ENCODE measurements around the gene PPP1R12B.
"Not testable (repeated sequence)": the region's sequence is repeated elsewhere in the genome, so short reads cannot be mapped to it uniquely, and the experiment has no call there.

PPP1R12B gene

DNA sequence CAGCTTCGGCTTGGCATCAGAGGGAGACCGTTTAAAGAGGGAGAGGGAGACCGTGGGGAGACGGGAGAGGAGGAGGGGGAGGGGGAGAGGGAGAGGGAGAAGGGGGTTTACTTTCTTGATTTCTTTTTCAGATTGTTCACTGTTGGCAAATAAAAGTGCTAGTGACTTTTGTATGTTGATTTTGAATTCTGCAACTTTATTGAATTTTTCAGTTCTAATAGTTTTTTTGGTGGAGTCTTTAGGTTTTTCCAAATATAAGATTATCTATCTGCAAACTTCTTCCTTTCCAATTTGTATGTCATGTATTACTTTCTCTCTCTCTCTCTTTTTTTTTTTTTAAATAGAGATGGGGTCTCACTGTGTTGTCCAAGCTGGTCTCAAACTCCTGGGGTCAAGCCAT lies 104.0 kb downstream of the PPP1R12B start:
- H3K4me1 Mint-ChIP-seq, result no peaks in the 10 kb centered on the region
- H3K27me3 Mint-ChIP-seq (ENCODE audit: low read depth, poor library complexity), result peaks cover 3% of the 10 kb centered on the region
- TF ChIP-seq, protein P1, sequence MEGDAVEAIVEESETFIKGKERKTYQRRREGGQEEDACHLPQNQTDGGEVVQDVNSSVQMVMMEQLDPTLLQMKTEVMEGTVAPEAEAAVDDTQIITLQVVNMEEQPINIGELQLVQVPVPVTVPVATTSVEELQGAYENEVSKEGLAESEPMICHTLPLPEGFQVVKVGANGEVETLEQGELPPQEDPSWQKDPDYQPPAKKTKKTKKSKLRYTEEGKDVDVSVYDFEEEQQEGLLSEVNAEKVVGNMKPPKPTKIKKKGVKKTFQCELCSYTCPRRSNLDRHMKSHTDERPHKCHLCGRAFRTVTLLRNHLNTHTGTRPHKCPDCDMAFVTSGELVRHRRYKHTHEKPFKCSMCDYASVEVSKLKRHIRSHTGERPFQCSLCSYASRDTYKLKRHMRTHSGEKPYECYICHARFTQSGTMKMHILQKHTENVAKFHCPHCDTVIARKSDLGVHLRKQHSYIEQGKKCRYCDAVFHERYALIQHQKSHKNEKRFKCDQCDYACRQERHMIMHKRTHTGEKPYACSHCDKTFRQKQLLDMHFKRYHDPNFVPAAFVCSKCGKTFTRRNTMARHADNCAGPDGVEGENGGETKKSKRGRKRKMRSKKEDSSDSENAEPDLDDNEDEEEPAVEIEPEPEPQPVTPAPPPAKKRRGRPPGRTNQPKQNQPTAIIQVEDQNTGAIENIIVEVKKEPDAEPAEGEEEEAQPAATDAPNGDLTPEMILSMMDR (IDR thresholded peaks at IDR 0.05), result no peak
- DNase-seq, result no peak
- peaks cover 48% of the 10 kb centered on the region for H3K36me3 Mint-ChIP-seq (ENCODE audit: low read depth)
- H3K27ac Mint-ChIP-seq, result no peak overlapping the region
- no peak overlapping the region for H3K4me3 Mint-ChIP-seq
- peaks cover 8% of the 10 kb centered on the region for H3K9me3 Mint-ChIP-seq

DNA sequence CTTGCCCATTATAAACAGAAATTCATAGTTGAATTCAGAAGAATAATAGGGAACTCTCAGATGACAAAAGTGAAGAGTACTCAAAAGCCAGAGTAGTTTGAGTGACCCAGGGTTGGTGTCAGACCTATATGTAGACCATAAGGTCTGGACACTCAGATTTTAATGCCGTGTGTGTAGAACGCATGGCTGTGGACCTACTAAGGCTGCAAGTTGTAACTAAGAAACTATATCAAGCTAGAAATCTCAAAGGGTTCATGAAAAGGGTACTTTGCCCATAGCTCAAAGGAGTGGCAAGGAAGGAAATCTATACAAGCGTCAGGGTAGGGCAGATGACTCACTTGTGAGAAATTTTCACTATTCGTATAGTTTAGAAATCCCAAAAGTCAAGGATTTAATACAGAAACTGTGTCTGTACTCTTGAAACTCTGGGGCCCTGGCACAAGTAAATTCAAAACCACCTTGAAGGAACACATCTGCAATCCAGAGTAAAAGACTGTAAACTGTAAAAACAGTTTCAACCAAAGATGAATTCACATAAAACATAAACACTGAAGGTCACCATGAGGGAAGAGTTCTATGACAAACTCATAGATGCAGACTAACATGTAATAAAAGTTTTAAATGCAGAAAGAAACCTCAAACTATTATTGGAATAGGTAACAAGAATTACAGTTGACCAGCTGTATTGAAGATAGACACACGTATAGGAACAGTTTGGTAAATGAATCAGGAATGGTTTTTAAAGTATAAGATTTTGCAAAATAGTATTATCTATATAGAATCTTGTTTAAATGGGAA lies 108.1 kb downstream of the PPP1R12B start:
- Mint-ChIP-seq H3K36me3 (ENCODE audit: low read depth) (peaks cover 21% of the 10 kb centered on the region), H3K27me3 (ENCODE audit: low read depth, poor library complexity) (peaks cover 13% of the 10 kb centered on the region)
- not testable (repeated sequence) for H3K9me3 Mint-ChIP-seq, H3K4me3 Mint-ChIP-seq, H3K27ac Mint-ChIP-seq, H3K4me1 Mint-ChIP-seq, DNase-seq

DNA sequence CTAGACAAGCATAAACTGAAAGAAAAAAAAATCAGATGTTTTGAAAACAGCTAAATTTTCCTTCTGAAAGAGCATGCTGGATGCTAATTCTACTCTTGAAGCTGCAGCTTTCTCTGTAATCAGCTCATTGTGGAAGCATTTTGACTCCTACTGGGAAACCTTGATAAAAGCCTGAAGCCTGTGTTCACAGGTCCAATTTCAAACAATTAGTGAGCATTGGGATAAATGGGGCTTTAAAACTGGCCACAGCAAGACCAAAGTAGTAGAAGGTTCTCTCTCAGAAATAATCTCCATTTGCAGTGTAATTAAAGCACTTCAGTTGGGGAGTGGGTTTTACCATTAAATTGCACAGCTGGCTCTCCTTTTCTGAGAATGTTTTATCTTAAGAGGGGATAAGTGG lies 110.2 kb downstream of the PPP1R12B start:
- H3K27me3 Mint-ChIP-seq (ENCODE audit: low read depth, poor library complexity), result peaks cover 13% of the 10 kb centered on the region
- H3K27ac Mint-ChIP-seq; H3K4me1 Mint-ChIP-seq; H3K9me3 Mint-ChIP-seq; H3K36me3 Mint-ChIP-seq (ENCODE audit: low read depth); H3K4me3 Mint-ChIP-seq; DNase-seq: not testable (repeated sequence)

DNA sequence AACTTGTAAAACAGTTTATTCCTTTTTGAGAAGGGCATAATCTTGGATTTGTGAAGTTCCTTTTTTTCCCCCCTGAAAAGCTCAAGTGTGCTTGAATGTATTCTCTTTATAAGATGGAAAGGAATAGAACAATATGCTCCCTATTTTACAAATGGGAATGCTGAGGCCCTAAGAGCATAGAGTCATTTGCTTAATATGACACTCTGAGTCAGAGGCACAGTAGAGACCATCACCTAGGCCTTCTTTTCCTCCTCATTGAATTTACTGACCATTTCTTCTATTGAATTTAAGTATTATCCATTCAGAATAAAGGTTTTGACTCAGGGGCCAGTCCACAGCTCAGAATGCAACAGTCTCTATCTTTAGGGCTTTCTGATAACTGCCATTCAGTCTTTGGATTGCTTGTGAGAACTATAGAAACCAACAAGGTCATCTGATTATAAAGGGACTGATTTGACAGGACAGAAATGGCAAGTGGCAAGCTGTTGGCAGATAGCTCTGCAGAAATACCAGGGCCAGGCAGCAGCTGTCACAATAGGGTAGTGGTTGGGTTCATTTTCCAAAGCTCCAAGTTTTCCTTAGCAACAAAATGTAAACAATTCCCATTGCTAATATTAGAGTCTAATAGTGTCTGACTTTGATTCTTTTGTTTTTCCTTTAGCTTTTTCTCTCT lies 111.1 kb downstream of the PPP1R12B start:
- not testable (repeated sequence) for H3K9me3 Mint-ChIP-seq; DNase-seq; H3K36me3 Mint-ChIP-seq (ENCODE audit: low read depth); H3K27ac Mint-ChIP-seq; H3K4me3 Mint-ChIP-seq; H3K4me1 Mint-ChIP-seq
- H3K27me3 Mint-ChIP-seq (ENCODE audit: low read depth, poor library complexity), result peaks cover 13% of the 10 kb centered on the region

DNA sequence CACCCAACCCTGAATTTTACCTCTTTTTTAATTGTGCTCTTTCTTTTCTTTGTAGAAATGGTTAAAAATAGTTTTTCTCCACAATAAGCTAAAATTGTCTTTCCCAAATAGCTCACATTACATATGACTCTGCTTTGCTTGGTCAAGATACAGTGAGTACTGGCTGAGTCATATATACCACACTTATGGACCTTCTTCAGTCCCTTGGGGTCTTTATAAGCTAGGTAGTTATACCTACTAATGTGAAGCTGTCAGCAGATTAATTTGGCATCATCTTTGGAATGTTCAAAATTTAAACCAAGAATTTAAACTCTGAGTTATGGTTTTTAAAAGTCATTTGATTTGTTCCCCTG lies 111.6 kb downstream of the PPP1R12B start:
- not testable (repeated sequence) for H3K4me3 Mint-ChIP-seq; DNase-seq; H3K27ac Mint-ChIP-seq; H3K9me3 Mint-ChIP-seq; H3K36me3 Mint-ChIP-seq (ENCODE audit: low read depth); H3K4me1 Mint-ChIP-seq
- H3K27me3 Mint-ChIP-seq (ENCODE audit: low read depth, poor library complexity), result peaks cover 13% of the 10 kb centered on the region

DNA sequence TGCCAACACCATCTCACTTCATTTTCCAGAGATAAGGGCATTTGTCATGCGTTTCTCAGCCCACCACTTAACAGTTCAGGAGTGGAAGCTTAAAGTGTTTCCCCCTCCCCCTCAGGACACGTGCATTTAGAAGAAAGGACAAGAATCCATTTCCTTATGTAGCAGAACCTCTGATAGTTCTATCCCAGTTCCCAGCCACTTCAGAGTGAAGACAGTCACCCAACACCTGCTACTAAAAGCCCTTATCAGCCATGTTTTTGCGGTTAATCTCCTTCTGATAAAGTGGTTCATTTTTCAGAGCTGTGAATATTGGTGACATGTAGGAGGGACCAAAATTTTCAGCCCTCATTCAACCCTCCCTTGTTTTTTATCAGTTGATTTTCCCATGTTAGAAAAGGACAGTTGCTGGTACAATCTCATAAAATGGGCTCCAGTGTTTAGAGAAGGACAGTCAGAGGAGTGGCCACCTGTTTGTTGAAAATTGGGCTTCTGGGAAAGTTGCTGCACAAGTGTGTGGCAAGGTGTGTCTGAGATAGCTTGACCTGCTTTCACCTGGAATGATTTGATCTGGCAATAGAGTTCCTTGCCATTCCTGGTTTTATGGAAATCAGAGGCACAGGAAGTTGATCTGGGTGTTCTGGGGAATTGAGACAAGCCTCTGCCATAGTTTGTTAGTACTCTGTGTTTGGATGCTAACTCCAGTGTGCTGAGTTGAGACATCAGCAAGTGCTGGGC lies 114.0 kb downstream of the PPP1R12B start:
- no peak for DNase-seq
- Mint-ChIP-seq H3K27ac (no peak overlapping the region), H3K9me3 (no peaks in the 10 kb centered on the region), H3K4me1 (peaks cover 12% of the 10 kb centered on the region), H3K4me3 (no peak overlapping the region), H3K27me3 (ENCODE audit: low read depth, poor library complexity) (peaks cover 12% of the 10 kb centered on the region), H3K36me3 (ENCODE audit: low read depth) (no peaks in the 10 kb centered on the region)
- TF ChIP-seq, protein P1 (IDR thresholded peaks at IDR 0.05), result no peak

DNA sequence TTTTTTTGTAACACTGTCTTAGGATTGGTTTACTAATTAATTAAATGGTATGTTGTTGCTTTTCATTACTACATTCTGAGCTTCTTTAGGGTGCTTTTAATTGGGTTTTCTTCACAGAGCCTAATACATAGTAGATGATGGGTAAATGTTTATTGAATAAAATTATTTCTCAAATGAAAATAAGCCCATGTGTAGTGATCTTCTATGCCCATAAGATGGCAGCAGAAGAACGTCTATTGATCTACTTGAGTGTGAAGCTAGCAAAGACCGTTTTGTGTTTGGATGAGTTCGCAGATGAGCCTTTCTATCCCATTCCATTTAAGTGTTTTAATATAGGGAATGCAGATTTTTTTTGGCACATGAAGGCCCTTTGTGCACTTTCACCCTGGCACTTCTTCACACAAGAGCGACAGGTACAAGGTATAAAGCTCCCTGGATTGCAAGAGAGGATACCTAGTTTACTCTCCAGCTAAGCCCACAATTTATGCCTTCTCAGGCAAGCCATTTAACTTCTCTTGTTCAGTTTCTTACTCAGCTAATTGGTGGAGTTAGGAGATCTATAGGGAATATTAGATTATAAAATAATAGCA lies 115.7 kb downstream of the PPP1R12B start:
- H3K4me3 Mint-ChIP-seq; DNase-seq; H3K36me3 Mint-ChIP-seq (ENCODE audit: low read depth); H3K27ac Mint-ChIP-seq; H3K9me3 Mint-ChIP-seq: not testable (repeated sequence)
- Mint-ChIP-seq H3K27me3 (ENCODE audit: low read depth, poor library complexity) (peaks cover 12% of the 10 kb centered on the region), H3K4me1 (peaks cover 12% of the 10 kb centered on the region)
- TF ChIP-seq, protein P1 (IDR thresholded peaks at IDR 0.05), result peak; percentile 60

DNA sequence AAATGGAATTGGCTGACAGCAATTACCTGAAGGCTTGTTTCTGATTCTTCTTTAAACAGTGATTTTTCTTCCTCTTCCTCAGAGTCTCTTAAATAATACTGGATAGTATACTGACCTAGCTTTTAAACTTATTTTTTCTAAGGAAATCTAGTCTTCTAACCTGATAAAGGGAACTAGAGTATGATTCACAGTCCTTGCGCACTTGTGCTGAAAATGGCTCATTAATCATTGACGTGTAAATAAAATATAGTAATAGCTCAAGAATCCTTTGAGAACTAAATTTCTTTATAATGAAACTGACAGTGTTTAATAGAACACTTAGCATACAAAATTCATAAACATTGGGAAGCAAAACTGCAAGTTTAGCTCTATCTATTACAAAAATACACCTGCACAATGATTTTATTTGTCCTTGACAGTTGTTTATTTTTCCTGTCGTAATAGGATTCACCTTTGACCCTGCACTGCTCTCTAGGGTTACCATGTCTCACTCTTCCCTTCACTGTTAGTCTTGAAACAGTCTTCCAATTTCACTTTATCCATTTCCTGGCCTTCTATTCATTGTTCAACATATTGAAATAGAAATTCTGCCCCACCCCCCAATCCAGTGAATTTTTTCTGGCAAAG lies 117.3 kb downstream of the PPP1R12B start:
- H3K36me3 Mint-ChIP-seq (ENCODE audit: low read depth); H3K9me3 Mint-ChIP-seq; H3K27me3 Mint-ChIP-seq (ENCODE audit: low read depth, poor library complexity); H3K4me3 Mint-ChIP-seq; DNase-seq; H3K27ac Mint-ChIP-seq: not testable (repeated sequence)
- peaks cover 12% of the 10 kb centered on the region for H3K4me1 Mint-ChIP-seq

DNA sequence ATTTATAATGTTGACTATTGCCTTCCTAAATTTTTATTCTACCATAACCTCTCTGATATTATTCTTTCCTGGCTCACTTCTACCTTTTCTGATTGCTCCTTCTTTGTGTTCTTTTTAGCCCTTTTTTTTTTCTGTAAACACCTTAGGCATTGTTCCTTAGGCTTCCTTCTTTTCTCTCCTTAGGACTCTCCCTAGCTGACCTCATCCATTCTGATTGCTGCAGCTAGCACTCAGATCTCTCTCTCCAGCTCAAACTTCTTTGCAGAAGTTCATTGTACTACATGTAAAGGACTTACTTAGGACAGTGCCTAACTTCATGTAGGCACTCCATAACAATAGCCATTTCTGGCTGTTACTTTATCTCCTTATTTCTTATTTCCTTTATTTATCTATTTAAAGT lies 117.8 kb downstream of the PPP1R12B start:
- H3K36me3 Mint-ChIP-seq (ENCODE audit: low read depth); H3K9me3 Mint-ChIP-seq; H3K4me3 Mint-ChIP-seq; DNase-seq; H3K27me3 Mint-ChIP-seq (ENCODE audit: low read depth, poor library complexity): not testable (repeated sequence)
- Mint-ChIP-seq H3K4me1 (peaks cover 12% of the 10 kb centered on the region), H3K27ac (peak overlapping the region; percentile 23)

DNA sequence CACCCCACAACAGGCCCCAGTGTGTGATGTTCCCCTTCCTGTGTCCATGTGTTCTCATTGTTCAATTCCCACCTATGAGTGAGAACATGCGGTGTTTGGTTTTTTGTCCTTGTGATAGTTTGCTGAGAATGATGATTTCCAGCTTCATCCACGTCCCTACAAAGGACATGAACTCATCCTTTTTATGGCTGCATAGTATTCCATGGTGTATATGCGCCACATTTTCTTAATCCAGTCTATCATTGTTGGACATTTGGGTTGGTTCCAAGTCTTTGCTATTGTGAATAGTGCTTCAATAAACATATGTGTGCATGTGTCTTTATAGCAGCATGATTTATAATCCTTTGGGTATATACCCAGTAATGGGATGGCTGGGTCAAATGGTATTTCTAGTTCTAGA lies 118.9 kb downstream of the PPP1R12B start:
- H3K4me3 Mint-ChIP-seq; H3K9me3 Mint-ChIP-seq; H3K27ac Mint-ChIP-seq; H3K27me3 Mint-ChIP-seq (ENCODE audit: low read depth, poor library complexity); H3K36me3 Mint-ChIP-seq (ENCODE audit: low read depth); DNase-seq: not testable (repeated sequence)
- peaks cover 12% of the 10 kb centered on the region for H3K4me1 Mint-ChIP-seq
